Mesendoderm (in vitro differentiated cells): ENCODE data around the gene UVSSA.

Experiments used
- DNase-seq: peaks from one replicate; pipeline ENCODE4 v3.0.0; 2013
- H2AK5ac ChIP-seq: 2 replicates; pipeline ENCODE4 v1.6.1; 2013; ENCODE audit warnings: low read length, inconsistent platforms
- H2BK120ac ChIP-seq: 2 replicates; pipeline ENCODE4 v1.6.1; 2013; ENCODE audit warnings: low read depth, mild to moderate bottlenecking, low read length, moderate library complexity, mixed read lengths
- H2BK15ac ChIP-seq: replicated peaks from 2 replicates; pipeline ENCODE4 v1.6.1; 2013; ENCODE audit warnings: low read depth, mild to moderate bottlenecking, moderate library complexity
- H2BK5ac ChIP-seq: 2 replicates; pipeline ENCODE4 v1.6.1; 2013; ENCODE audit warnings: low read length, inconsistent platforms
- H3K18ac ChIP-seq: 2 replicates; pipeline ENCODE4 v1.6.1; 2013; ENCODE audit warnings: mild to moderate bottlenecking, low read length, mixed read lengths
- H3K23ac ChIP-seq: one replicate; pipeline ENCODE4 v1.6.1; 2013; ENCODE audit warnings: low read length
- H3K27ac ChIP-seq: 2 replicates; pipeline ENCODE4 v1.5.1; 2013; ENCODE audit warnings: low read depth, mild to moderate bottlenecking, inconsistent platforms, low read length, moderate library complexity
- H3K27me3 ChIP-seq: 2 replicates; pipeline ENCODE4 v1.6.1; 2013; ENCODE audit warnings: low read length, control low read depth, mild to moderate bottlenecking, inconsistent platforms; ENCODE audit not compliant: insufficient read depth, poor library complexity
- H3K36me3 ChIP-seq: 2 replicates; pipeline ENCODE4 v1.6.1; 2013; ENCODE audit warnings: low read length, inconsistent platforms; ENCODE audit not compliant: control insufficient read depth, insufficient read depth
- H3K4ac ChIP-seq: one replicate; pipeline ENCODE4 v1.6.1; 2013; ENCODE audit warnings: low read depth, mild to moderate bottlenecking, low read length, moderate library complexity
- H3K4me1 ChIP-seq: 2 replicates; pipeline ENCODE4 v1.6.1; 2013; ENCODE audit warnings: low read depth, low read length, inconsistent platforms; ENCODE audit not compliant: control insufficient read depth
- H3K4me2 ChIP-seq: 2 replicates; pipeline ENCODE4 v1.6.1; 2013; ENCODE audit warnings: low read length
- H3K4me3 ChIP-seq: 2 replicates; pipeline ENCODE4 v1.5.1; 2013; ENCODE audit warnings: mild to moderate bottlenecking, low read length
- H3K56ac ChIP-seq: one replicate; pipeline ENCODE4 v1.6.1; 2013; ENCODE audit warnings: low read length
- H3K79me1 ChIP-seq: 2 replicates; pipeline ENCODE4 v1.6.1; 2013; ENCODE audit warnings: low read length, inconsistent platforms
- H3K79me2 ChIP-seq: 2 replicates; pipeline ENCODE4 v1.6.1; 2013; ENCODE audit warnings: mild to moderate bottlenecking, low read length; ENCODE audit not compliant: control insufficient read depth, insufficient read depth
- H3K9ac ChIP-seq: 2 replicates; pipeline ENCODE4 v1.6.1; 2013; ENCODE audit warnings: low read length, inconsistent platforms
- H4K5ac ChIP-seq: one replicate; pipeline ENCODE4 v1.6.1; 2013; ENCODE audit warnings: low read length
- H4K8ac ChIP-seq: one replicate; pipeline ENCODE4 v1.6.1; 2013; ENCODE audit warnings: low read depth, mild to moderate bottlenecking, control low read depth, low read length, moderate library complexity
- WGBS: extraction: QIAGEN DNeasy Blood & Tissue Kit; methylation state at CpG from one replicate; pipeline ENCODE4 v1.1.7; 2013; ENCODE audit warnings: low lambda C conversion rate, missing lambda C conversion rate; ENCODE audit not compliant: insufficient coverage; ENCODE audit errors: extremely low coverage; 5-methylcytosine and 5-hydroxymethylcytosine counted together

UVSSA gene

GRCh38 chr4:1400191-1400805, 53.3 kb downstream of the UVSSA start:
- WGBS: no CpG with 5 or more reads among the region's 11 CpGs
- no peak for DNase-seq
- Histone ChIP-seq H2BK15ac (no peak overlapping the region), H3K4me3 (no peak overlapping the region), H3K4ac (no peak overlapping the region), H3K9ac (no peak overlapping the region), H3K79me2 (no peaks in the 10 kb centered on the region), H3K27me3 (peaks cover 41% of the 10 kb centered on the region), H4K8ac (no peak overlapping the region), H3K18ac (no peak overlapping the region), H2AK5ac (no peak overlapping the region), H3K36me3 (no peaks in the 10 kb centered on the region), H2BK120ac (no peak overlapping the region), H3K23ac (no peak overlapping the region), H3K56ac (no peak overlapping the region), H3K27ac (no peak overlapping the region), H3K4me2 (no peak overlapping the region), H3K79me1 (no peaks in the 10 kb centered on the region), H3K4me1 (no peaks in the 10 kb centered on the region), H4K5ac (no peak overlapping the region), H2BK5ac (no peak overlapping the region)

GRCh38 chr4:1400831-1401408, 53.9 kb downstream of the UVSSA start:
- Histone ChIP-seq H3K36me3 (no peaks in the 10 kb centered on the region), H3K18ac (no peak overlapping the region), H3K23ac (no peak overlapping the region), H4K5ac (no peak overlapping the region), H3K79me1 (no peaks in the 10 kb centered on the region), H4K8ac (no peak overlapping the region), H2BK15ac (no peak overlapping the region), H3K79me2 (no peaks in the 10 kb centered on the region), H3K27ac (no peak overlapping the region), H3K4me2 (no peak overlapping the region), H2BK120ac (no peak overlapping the region), H3K4me3 (no peak overlapping the region), H3K4me1 (no peaks in the 10 kb centered on the region), H3K56ac (no peak overlapping the region), H3K9ac (no peak overlapping the region), H3K4ac (no peak overlapping the region), H2AK5ac (no peak overlapping the region), H3K27me3 (peaks cover 46% of the 10 kb centered on the region), H2BK5ac (no peak overlapping the region)
- DNase-seq: no peak
- WGBS: no CpG with 5 or more reads among the region's 14 CpGs

GRCh38 chr4:1401409-1402020, 54.5 kb downstream of the UVSSA start:
- no peaks in the 10 kb centered on the region for H3K79me1 ChIP-seq
- no peak overlapping the region for H2BK120ac ChIP-seq
- no peak overlapping the region for H3K4me3 ChIP-seq
- H3K27me3 ChIP-seq: peaks cover 51% of the 10 kb centered on the region
- no peak overlapping the region for H4K8ac ChIP-seq
- H2BK5ac ChIP-seq: no peak overlapping the region
- no peak overlapping the region for H3K4ac ChIP-seq
- H3K9ac ChIP-seq: no peak overlapping the region
- H2BK15ac ChIP-seq: no peak overlapping the region
- no peaks in the 10 kb centered on the region for H3K36me3 ChIP-seq
- H3K18ac ChIP-seq: no peak overlapping the region
- H3K23ac ChIP-seq: no peak overlapping the region
- no peak overlapping the region for H2AK5ac ChIP-seq
- no CpG with 5 or more reads among the region's 18 CpGs for WGBS
- no peak overlapping the region for H3K27ac ChIP-seq
- no peak for DNase-seq
- H3K56ac ChIP-seq: no peak overlapping the region
- H3K4me2 ChIP-seq: no peak overlapping the region
- H3K79me2 ChIP-seq: no peaks in the 10 kb centered on the region
- no peak overlapping the region for H4K5ac ChIP-seq
- H3K4me1 ChIP-seq: no peaks in the 10 kb centered on the region

- Histone ChIP-seq H2BK120ac (no peak overlapping the region), H3K79me2 (no peaks in the 10 kb centered on the region), H2BK15ac (no peak overlapping the region), H2BK5ac (no peak overlapping the region), H3K18ac (no peak overlapping the region), H3K27me3 (peaks cover 57% of the 10 kb centered on the region), H3K36me3 (no peaks in the 10 kb centered on the region), H2AK5ac (no peak overlapping the region), H3K4me2 (no peak overlapping the region), H3K4ac (no peak overlapping the region), H3K4me1 (no peaks in the 10 kb centered on the region), H4K5ac (no peak overlapping the region), H3K4me3 (no peak overlapping the region), H3K27ac (no peak overlapping the region), H3K9ac (no peak overlapping the region), H4K8ac (no peak overlapping the region), H3K23ac (no peak overlapping the region), H3K79me1 (no peaks in the 10 kb centered on the region), H3K56ac (no peak overlapping the region)
- WGBS: no CpG with 5 or more reads among the region's 24 CpGs
- DNase-seq: no peak
Measured at GRCh38 chr4:1402021-1402515, 55.1 kb downstream of the UVSSA start.

GRCh38 chr4:1402516-1403091, 55.6 kb downstream of the UVSSA start:
- H3K23ac ChIP-seq: no peak overlapping the region

More at GRCh38 chr4:1402516-1403091, 55.6 kb downstream of the UVSSA start:
- Histone ChIP-seq H2BK15ac (no peak overlapping the region), H3K56ac (no peak overlapping the region), H4K8ac (no peak overlapping the region), H3K79me1 (no peaks in the 10 kb centered on the region), H4K5ac (no peak overlapping the region), H3K4me3 (no peak overlapping the region), H3K18ac (no peak overlapping the region), H3K27ac (no peak overlapping the region), H3K27me3 (peaks cover 62% of the 10 kb centered on the region), H3K4ac (no peak overlapping the region), H2BK5ac (no peak overlapping the region), H3K9ac (no peak overlapping the region), H3K4me2 (no peak overlapping the region), H2AK5ac (no peak overlapping the region), H2BK120ac (no peak overlapping the region), H3K4me1 (no peaks in the 10 kb centered on the region), H3K36me3 (no peaks in the 10 kb centered on the region), H3K79me2 (no peaks in the 10 kb centered on the region)
- DNase-seq: no peak
- WGBS: no CpG with 5 or more reads among the region's 69 CpGs
